ENCODE measurements around the gene IL20RB.
A peak's percentile ranks its signal among the peaks of the same experiment; 100 is the strongest.
"Not testable (repeated sequence)": the region's sequence is repeated elsewhere in the genome, so short reads cannot be mapped to it uniquely, and the experiment has no call there.

The IL20RB gene

GRCh38 chr3:136960838-136961836 is 3.4 kb downstream of the IL20RB start:
- TF ChIP-seq CTCF (IDR thresholded peaks at IDR 0.05), result no peak
- no peak for DNase-seq
- Mint-ChIP-seq H3K9me3 (peaks cover 7% of the 10 kb centered on the region), H3K4me3 (no peak overlapping the region), H3K36me3 (ENCODE audit: low read depth) (no peaks in the 10 kb centered on the region), H3K4me1 (peaks cover 7% of the 10 kb centered on the region), H3K27me3 (ENCODE audit: low read depth, poor library complexity) (peaks cover 4% of the 10 kb centered on the region), H3K27ac (peak overlapping the region; percentile 57)

- Mint-ChIP-seq H3K4me3 (no peak overlapping the region), H3K27ac (no peak overlapping the region), H3K27me3 (ENCODE audit: low read depth, poor library complexity) (peaks cover 4% of the 10 kb centered on the region), H3K9me3 (peaks cover 7% of the 10 kb centered on the region), H3K4me1 (no peaks in the 10 kb centered on the region), H3K36me3 (ENCODE audit: low read depth) (no peaks in the 10 kb centered on the region)
- DNase-seq, result no peak
- TF ChIP-seq CTCF (IDR thresholded peaks at IDR 0.05), result no peak
Measured at GRCh38 chr3:136962927-136963326, 5.1 kb downstream of the IL20RB start.

- H3K4me3 Mint-ChIP-seq, result peak overlapping the region; percentile 65
Measured at GRCh38 chr3:136969539-136969938, 11.8 kb downstream of the IL20RB start.

GRCh38 chr3:136973352-136973751 is 15.6 kb downstream of the IL20RB start:
- peaks cover 57% of the 10 kb centered on the region for H3K9me3 Mint-ChIP-seq
- peaks cover 42% of the 10 kb centered on the region for H3K36me3 Mint-ChIP-seq (ENCODE audit: low read depth)
- H3K4me3 Mint-ChIP-seq, result no peak overlapping the region
- H3K27me3 Mint-ChIP-seq (ENCODE audit: low read depth, poor library complexity), result no peaks in the 10 kb centered on the region
- no peaks in the 10 kb centered on the region for H3K4me1 Mint-ChIP-seq
- no peak for DNase-seq
- no peak overlapping the region for H3K27ac Mint-ChIP-seq
- no peak for TF ChIP-seq CTCF (IDR thresholded peaks at IDR 0.05)

More at GRCh38 chr3:136969539-136969938, 11.8 kb downstream of the IL20RB start:
- H3K27me3 Mint-ChIP-seq (ENCODE audit: low read depth, poor library complexity); H3K4me1 Mint-ChIP-seq; DNase-seq; H3K27ac Mint-ChIP-seq: not testable (repeated sequence)
- Mint-ChIP-seq H3K36me3 (ENCODE audit: low read depth) (peaks cover 37% of the 10 kb centered on the region), H3K9me3 (peaks cover 42% of the 10 kb centered on the region)

GRCh38 chr3:136974670-136975069 is 16.9 kb downstream of the IL20RB start:
- peaks cover 54% of the 10 kb centered on the region for H3K9me3 Mint-ChIP-seq
- no peak for TF ChIP-seq CTCF (IDR thresholded peaks at IDR 0.05)
- no peaks in the 10 kb centered on the region for H3K27me3 Mint-ChIP-seq (ENCODE audit: low read depth, poor library complexity)
- peaks cover 39% of the 10 kb centered on the region for H3K36me3 Mint-ChIP-seq (ENCODE audit: low read depth)
- no peak overlapping the region for H3K4me3 Mint-ChIP-seq
- H3K4me1 Mint-ChIP-seq, result no peaks in the 10 kb centered on the region
- no peak for DNase-seq
- H3K27ac Mint-ChIP-seq, result no peak overlapping the region

GRCh38 chr3:136979204-136979603 is 21.4 kb downstream of the IL20RB start:
- no peak for DNase-seq
- Mint-ChIP-seq H3K36me3 (ENCODE audit: low read depth) (peaks cover 13% of the 10 kb centered on the region), H3K4me1 (peaks cover 20% of the 10 kb centered on the region), H3K27me3 (ENCODE audit: low read depth, poor library complexity) (no peaks in the 10 kb centered on the region), H3K27ac (no peak overlapping the region), H3K9me3 (peaks cover 18% of the 10 kb centered on the region), H3K4me3 (no peak overlapping the region)
- TF ChIP-seq CTCF (IDR thresholded peaks at IDR 0.05), result no peak
